Right renal pelvis (tissue), 4 donors: ENCODE data around the gene PLPP3. TPM values are rescaled to one million over a fixed set of nuclear protein-coding genes. Genes with fewer than 3 reads are reported as not detected.

Experiments used
- DNase-seq, 4 donors: peaks; one replicate each; pipeline ENCODE4 v3.0.0-alpha.2; 2013; ENCODE audit warnings: low read depth in 4 of 4, low spot score in 3 of 4, missing footprints in 1 of 4
- polyA plus RNA-seq, 4 donors: library from polyadenylated mRNA; unstranded; fragments of 120-200 nt; gene quantifications; one replicate each; pipeline ENCODE4 v1.2.1, GENCODE V29; 2013; ENCODE audit not compliant: insufficient read length in 4 of 4

PLPP3 gene
- polyA plus RNA-seq, 4 donors: 133 to 154 (median 145) TPM

- no peak for DNase-seq
Measured at GRCh38 chr1:56526571-56527174, 52.7 kb downstream of the PLPP3 start.

DNA sequence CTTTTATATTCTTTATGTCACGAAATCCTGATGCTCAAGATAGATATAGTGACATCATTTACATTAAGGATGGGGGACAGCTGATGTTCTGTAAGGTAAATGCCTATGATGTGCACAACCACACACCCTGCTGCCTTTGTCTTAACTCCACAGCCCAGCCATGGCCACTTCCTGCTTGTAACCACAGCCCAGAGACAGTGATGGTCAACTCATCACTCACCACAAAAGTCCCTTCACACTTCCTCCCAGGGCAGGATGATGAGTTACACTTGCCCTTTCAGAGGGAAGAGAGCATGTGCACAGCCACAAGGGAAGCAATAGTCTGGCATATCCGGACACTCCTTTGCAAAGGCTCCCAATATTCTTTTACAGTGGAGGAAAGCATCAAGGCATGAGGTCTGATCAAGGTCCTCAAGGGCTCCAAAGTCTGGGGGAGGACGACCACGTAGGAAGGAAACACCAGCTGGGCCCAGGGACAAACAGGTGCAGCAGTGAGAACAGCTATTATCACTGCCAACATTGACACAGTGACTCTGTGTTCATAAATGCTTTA, 53.8 kb downstream of the PLPP3 start:
- no peak for DNase-seq

DNA sequence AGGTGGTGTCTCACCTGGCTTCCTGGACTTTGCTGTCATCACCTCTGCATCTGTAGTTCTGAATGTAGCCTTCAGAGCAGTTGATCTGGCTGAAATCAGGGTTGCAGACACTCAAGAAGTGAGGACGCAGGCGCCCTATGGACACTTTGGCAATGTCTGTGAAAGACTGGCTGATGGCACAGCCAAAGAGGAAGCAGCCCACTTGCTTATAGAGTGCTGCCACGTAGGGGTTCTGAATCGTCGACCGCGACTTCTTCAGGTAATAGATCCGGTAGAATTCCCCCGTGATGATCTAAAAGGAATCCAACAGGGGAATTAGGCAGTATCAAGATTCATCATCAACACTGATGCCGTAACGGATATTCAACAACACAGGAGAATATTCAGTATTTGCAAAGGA, 55.1 kb downstream of the PLPP3 start:
- DNase-seq: no peak

- DNase-seq: no peak
Measured at GRCh38 chr1:56522680-56523079, 56.7 kb downstream of the PLPP3 start.

GRCh38 chr1:56520016-56520601, 59.3 kb downstream of the PLPP3 start:
- no peak for DNase-seq

- DNase-seq: no peak
Measured at GRCh38 chr1:56517404-56518130, 61.8 kb downstream of the PLPP3 start.

- peak in 2 of 4 donors; percentile 52 to 58 for DNase-seq
Measured at GRCh38 chr1:56516539-56517252, 62.7 kb downstream of the PLPP3 start.

DNA sequence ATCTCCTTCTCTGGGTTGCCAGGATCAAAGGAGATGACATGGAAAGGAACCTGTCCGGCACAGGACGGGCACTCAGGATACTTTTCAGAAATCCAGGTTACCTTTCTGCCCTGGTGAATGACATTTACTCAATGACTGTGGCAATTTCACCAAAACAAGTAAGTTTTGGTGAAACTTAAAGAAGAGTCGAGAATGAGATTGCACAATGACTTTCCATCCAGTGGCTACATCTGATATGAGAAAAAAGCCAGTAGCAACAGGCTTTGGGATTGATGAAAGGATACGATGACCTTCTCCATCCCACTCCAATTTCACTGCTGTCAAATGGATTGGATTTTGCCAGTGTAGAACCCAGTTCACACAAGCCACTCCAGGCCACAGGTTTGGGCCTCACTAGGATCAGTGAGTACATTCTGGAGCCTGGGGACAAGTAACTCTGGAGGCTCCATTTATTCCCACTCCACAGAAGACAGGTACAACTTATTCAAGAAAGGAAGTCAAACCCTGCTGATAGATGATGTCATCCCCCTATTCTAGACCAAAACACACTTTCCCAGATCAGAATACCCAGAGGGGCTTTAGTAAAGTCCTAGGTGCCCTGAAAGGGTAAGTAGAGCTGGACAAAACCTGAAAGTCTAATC, 63.3 kb downstream of the PLPP3 start:
- no peak for DNase-seq

DNA sequence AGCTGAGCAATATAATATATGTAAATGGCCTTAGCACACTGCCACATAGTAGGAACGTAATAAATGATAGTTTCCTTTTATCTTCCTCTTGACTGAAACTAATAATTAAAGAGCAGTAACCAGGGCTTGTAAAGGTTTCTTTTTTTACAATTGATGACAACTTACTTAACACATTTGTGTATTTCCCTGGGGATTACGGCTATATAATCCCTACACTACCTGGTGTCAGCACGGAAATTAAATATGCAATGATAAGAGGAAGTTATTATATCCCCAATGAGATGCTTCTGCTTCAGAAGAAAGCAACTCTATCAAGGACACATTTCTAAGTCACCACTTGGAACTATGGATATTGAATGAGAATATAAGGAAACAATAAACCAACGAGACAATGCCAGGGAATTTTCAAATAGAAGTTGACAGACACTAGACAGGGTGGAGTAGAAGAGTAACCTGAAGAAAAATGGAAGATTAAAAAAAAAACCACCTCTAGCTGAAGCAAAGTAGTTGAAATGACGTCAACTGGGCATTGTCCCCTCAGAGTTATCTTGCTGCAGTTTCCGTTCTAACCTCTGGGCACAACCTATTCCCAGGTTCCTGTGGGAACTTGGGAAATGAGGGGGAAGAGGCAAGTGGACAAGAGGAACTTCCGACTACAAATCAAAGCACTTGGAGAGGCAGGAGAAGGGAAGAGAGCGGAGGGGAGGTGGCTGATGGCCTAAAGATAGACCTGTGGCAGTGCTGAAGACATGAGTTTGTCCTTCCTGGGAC, 66.5 kb downstream of the PLPP3 start:
- DNase-seq: no peak

DNA sequence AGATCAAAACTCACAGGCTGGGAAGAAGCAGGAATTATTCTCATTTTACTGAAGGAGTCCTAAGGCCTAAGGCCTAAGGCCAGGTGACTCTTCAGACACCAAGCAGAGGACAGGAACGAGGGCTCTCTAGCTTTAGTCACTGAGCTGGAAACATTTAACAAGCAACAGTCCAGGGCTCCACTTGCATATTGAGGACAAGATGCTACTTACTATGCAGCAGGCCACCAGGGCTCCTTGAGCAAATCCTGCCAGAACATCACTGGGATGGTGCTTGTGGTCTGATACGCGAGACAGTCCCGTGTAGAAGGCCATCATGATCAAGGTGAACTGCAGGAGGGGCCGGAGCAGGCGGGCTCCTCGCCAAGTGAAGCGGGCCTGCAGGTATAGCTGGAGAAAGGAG, 67.6 kb downstream of the PLPP3 start:
- DNase-seq: no peak

DNA sequence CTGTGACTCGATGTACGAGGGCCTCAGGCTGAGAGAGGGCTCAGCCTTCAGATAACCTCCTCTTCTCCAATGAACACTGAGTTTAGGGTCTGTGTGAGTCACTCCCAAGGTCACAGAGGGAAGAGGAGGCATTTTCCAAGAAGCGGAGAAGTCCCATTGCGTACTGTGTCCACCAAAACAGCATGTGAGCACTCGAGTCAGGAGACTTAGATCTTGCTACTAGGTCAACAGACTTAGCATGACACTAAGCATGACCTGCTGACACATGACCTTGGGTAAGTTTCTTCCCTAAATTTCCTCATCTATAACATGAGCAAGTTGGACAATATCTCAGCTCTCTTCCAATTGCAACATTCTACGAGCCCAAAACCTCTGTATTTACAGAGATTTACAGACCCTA, 68.0 kb downstream of the PLPP3 start:
- DNase-seq: no peak

GRCh38 chr1:56510642-56511021, 68.7 kb downstream of the PLPP3 start:
- no peak for DNase-seq

- no peak for DNase-seq
Measured at GRCh38 chr1:56509713-56510641, 69.4 kb downstream of the PLPP3 start.

DNA sequence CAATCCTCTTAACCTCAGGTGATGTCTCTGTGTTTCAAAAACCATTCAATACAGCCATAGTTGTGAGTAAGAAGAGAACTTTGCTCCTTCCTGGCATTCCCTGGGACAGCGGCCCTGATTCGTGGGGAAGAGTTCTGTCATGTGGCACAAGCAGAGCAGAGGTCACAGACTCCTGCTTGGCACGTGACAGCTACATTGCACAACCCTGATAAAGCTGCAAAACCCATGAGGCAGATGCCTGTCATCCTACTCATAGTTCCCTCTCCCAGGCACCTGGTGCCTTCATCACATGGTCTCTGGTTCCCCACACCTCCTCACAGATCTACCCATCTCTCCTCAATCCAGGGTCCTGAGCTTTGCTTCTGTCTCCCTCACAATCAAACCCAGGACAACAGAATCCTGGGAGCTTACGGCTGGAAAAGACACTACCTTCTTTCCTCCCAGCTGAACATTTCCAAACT, 70.8 kb downstream of the PLPP3 start:
- no peak for DNase-seq

DNA sequence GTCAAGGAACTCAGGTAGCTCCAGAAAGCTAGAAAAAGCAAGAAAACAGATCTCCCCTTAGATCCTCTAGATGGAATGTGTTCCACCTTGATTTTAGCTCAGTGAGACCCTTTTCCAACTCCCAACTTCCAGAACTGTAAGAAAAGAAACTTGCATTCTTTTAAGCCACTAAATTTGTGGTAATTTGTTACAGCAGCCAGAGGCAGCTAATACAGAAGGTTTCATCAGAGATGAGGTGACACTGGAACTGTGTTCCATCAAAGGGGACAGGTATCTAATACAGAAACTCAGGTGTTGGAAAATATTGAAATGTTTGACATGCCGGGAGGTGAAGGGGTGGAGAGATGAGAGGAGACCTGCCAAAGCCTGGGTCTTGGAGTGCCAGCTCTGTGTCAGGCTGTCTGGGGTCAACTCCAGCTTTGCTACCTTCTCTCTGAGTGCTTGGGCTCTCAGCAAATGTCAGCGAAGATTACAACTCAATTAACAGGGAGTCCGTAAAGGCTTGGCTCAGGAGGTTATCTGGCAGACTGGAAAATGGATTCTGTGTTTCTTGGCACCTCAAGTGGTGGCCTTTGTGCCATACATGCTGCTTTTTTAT, 71.3 kb downstream of the PLPP3 start:
- no peak for DNase-seq

DNA sequence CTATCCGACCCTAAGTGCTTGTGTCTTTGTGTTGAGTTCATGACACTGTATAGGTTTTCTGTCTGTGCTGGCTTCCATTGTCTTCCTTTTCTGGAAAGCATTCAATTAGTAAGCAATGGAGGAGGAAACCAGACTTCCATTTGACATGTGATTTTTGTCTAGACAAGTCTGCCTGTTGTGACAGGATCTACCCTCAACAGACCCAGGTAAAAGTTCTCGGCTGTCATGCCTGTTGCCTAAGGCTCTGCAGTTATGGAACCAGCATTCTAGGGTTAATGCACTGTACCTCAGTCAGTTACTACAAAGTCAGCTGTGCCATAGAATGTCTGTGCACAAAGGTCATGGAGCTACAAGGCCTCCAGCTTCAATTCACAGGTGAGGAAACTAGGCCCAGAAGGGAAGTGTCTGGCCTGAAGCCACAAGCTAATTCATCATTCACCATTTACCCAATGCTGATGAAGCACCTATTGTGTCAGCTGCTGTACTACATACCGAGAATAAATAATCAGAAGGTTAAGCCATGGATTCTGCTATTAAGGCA, 72.3 kb downstream of the PLPP3 start:
- DNase-seq: no peak

- DNase-seq: no peak
Measured at GRCh38 chr1:56505792-56506743, 73.3 kb downstream of the PLPP3 start.
